ENCODE measurements around the gene TTLL8.

GRCh38 chr22:50105208-50106100, 47.4 kb upstream of the TTLL8 start:
- no peak for TF ChIP-seq CTCF (conservative IDR thresholded peaks at IDR 0.05; ENCODE audit: low read depth, low read length)
- TF ChIP-seq EZH2 (IDR thresholded peaks at IDR 0.05; ENCODE audit: low read length, unreplicated experiment): no peak

Data from PC-3 (cell line).